H7 (cell line): ENCODE results near the gene ZNF460. TPM values are rescaled to one million over a fixed set of nuclear protein-coding genes. Genes with fewer than 3 reads are reported as not detected.
"Not testable (repeated sequence)": the region's sequence is repeated elsewhere in the genome, so short reads cannot be mapped to it uniquely, and the experiment has no call there.

Experiments
- DNase-seq: peaks from one replicate; pipeline ENCODE4 v3.0.0; 2012
- H3K27me3 ChIP-seq: 2 replicates; pipeline ENCODE4 v1.6.0; 2011; ENCODE audit warnings: mild to moderate bottlenecking, low read length; ENCODE audit not compliant: control insufficient read depth, insufficient read depth
- H3K36me3 ChIP-seq: replicated peaks from 2 replicates; pipeline ENCODE4 v1.5.1; 2011; ENCODE audit warnings: low read length; ENCODE audit not compliant: control insufficient read depth, insufficient read depth
- H3K4me3 ChIP-seq: 2 replicates; pipeline ENCODE4 v1.5.1; 2011; ENCODE audit warnings: low read depth, mild to moderate bottlenecking, control low read depth, low read length, moderate library complexity; ENCODE audit not compliant: insufficient read depth
- total RNA-seq: library from RNA; depleted of rRNA; stranded (reverse); fragments of >200 nt; shearing (Covaris generic); gene quantifications from 2 replicates; pipeline ENCODE4 v1.2.3, GENCODE V29; 2014

Gene ZNF460
- total RNA-seq, 1 experiment from 2014 or later, result 23.7 TPM

DNA sequence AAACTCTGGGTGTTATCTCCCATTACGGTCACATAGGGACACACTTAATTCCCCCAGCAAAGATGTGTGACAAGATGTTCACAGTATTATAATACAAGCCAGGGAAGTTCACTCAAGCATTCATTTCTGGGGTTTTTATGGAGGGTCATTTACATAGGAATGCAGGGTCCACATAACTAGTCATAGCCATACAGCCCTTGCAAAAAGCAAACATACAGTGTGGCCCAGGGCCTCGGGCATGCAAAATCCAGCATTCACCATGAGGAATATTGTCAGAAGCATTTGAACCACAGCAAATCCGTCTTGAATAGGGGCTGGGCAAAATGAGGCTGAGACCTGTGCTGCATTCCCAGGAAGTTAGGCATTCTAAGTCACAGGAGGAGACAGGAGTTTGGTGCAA, 13.0 kb upstream of the ZNF460 start:
- Histone ChIP-seq H3K27me3 (no peaks in the 10 kb centered on the region), H3K4me3 (no peak overlapping the region), H3K36me3 (no peaks in the 10 kb centered on the region)
- no peak for DNase-seq

DNA sequence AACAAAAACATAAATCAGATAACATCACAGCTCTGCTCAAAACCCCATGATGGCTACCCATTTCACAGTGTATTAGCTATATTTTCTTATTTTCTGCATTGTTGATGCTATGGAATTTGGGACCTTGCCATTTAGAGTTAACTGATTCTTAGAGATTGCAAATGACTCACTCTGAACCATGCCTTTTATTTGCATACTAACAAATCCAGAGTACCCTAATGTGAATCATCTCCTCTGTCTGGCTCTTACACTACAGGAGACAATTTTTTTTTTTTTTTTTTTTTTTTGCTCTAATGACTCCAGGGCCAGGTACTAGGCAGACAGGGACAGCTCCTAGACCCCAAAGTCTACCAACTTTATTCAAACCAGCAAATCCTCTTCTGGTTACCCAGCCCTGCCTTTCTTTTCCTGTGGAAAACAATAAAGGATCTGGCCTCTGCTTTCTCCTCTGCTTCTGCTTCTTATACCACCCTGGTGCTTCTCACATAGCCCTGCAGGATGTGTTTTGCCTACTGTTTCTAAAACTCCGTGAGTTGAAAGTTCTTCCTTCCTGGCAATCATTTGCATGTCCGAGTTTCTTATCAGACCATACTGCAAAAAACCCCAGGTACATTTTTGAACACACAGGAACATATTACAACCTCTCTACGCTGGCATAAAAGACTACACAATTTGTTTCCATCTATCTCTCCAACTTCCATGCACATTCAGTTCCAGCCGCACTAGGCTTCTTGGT, 10.6 kb upstream of the ZNF460 start:
- H3K27me3 ChIP-seq, result no peaks in the 10 kb centered on the region
- H3K36me3 ChIP-seq, result no peaks in the 10 kb centered on the region
- no peak for DNase-seq
- no peak overlapping the region for H3K4me3 ChIP-seq

DNA sequence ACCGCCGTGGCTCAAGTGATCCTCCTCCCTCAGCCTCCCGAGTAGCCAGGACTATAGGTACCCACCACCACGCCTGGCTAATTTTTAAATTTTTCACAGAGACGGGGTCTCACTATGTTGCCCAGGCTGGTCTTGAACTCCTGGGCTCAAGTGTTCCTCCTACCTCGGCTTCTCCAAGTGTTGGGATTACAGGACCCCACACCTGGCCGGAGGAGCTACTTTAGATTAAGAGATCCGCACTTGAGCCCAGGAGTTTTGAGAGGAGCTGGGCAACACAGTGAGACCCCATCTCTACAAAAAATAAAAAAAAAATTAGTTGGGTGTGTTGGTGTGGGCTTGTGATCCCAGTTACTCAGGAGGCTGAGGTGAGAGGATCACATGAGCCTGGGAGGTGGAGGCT, 9.0 kb upstream of the ZNF460 start:
- Histone ChIP-seq H3K27me3 (no peaks in the 10 kb centered on the region), H3K4me3 (no peak overlapping the region), H3K36me3 (no peaks in the 10 kb centered on the region)
- no peak for DNase-seq

DNA sequence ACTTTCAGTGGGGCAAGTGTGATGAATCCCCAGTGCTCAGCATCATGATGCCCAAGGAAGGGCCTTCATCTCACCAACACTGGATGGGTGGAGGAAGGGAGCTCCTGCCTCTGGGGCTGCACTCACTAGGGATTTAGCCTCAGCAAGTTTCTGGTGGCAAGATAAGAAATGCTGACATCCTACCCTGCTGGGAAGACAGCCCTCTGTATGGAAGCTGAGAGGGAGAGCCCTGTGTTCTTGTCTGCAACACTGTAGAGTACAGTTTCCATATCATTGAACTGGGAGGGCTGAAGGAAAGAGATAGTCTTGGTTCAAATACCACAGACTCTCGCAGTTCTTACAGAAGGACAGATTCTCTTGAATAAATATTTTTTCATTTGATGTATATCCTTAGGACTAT, 7.3 kb upstream of the ZNF460 start:
- Histone ChIP-seq H3K36me3 (no peaks in the 10 kb centered on the region), H3K4me3 (no peak overlapping the region), H3K27me3 (no peaks in the 10 kb centered on the region)
- DNase-seq, result no peak

DNA sequence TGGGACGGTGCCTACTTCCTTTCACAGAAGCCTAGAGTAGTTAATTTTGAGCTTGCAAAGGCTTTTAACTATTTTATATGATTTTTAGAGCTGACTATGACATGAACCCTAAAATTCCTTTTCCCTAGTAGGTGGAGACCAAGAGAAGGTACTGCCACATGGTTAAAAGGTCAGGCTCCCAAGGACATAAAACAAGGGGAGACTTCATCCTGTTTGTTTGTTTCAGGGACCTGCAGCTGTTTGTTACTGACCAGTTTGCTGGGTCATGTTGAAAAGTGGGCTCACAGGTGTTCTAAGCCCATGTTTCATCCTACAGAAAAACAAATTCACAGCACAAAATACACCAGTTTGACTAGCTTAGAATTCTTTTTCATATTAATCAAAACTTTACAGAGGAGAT, 3.9 kb upstream of the ZNF460 start:
- no peak for DNase-seq
- Histone ChIP-seq H3K4me3 (no peak overlapping the region), H3K36me3 (no peaks in the 10 kb centered on the region), H3K27me3 (no peaks in the 10 kb centered on the region)

DNA sequence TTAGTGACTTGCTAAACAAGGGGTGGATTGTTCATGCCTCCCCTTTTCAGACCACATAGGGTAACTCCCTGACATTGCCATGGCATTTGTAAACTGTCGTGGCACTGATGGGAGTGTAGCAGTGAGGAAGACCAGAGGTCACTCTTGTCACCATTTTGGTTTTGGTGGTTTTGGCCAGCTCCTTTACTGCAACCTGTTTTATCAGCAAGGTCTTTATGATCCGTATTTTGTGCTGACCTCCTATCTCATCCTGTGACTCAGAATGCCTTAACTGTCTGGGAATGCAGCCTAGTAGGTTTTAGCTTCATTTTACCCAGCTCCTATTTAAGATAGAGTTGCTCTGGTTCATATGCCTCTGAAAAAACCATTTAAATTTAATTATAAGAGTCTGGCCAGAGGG, 1.8 kb upstream of the ZNF460 start:
- DNase-seq, result not testable (repeated sequence)

DNA sequence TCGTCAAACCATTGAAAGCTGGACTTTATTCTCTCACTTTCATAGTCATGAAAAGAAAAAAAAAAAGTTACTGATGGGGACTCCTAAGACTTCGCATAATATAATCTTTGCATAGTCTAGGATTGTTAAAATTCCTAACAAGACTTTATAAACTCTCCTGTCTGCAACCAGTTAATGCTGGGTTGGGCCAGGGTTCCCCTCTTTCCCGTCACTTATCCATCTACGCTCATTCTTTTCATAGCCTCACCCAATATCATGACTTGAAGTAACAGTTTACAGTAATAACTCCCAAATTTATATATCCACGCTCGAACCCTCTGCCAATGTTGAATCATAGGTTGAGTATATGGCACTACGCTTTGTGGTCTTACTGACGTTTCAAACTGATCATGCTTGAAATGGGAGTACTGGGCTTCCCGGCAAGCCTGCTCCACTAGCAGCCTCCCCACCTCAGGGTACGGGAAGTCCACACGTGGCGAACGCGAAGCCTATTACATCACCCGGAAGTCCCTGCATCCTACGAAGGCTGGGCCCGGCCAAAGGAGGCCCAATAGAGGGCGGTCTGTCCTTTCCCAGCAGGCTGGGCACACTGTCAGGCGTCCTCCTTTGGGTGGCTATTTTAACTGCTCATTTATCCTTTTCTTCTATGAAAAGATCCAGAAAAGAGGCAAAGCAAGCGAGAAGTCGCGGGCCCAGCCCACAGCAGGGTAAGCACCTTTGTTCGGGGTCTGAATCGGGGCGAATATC, 694 bp upstream of the ZNF460 start:
- Histone ChIP-seq H3K27me3 (no peaks in the 10 kb centered on the region), H3K4me3 (peak overlapping the region; percentile 94), H3K36me3 (peaks cover 8% of the 10 kb centered on the region)
- peak; percentile 90 for DNase-seq

More for the DNA sequence above, 1.8 kb upstream of the ZNF460 start:
- H3K36me3 ChIP-seq, H3K27me3 ChIP-seq, H3K4me3 ChIP-seq: not testable (repeated sequence)

DNA sequence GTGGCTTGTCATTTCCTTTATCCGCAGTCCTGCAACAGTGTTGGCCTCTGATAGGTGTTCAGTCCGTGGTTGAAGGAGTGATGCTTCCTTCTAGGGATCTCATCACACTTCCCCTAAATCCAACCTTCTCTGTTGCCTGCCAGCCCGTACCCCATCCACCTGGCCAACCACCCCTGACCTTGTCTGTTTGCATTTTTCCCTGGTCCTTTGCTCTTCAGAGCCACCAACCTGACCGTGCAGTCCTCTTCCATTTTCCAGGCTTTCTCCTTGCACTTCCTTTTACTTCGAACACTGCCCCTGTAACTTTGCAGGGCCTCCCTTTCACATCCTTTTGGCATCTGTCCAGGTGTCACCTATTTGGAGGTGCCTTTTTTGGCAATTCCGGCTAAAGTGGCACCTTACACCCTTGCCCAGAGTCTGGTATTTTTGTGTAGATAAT, 696 bp downstream of the ZNF460 start:
- Histone ChIP-seq H3K27me3 (no peaks in the 10 kb centered on the region), H3K36me3 (peaks cover 15% of the 10 kb centered on the region), H3K4me3 (peak overlapping the region; percentile 94)
- no peak for DNase-seq

DNA sequence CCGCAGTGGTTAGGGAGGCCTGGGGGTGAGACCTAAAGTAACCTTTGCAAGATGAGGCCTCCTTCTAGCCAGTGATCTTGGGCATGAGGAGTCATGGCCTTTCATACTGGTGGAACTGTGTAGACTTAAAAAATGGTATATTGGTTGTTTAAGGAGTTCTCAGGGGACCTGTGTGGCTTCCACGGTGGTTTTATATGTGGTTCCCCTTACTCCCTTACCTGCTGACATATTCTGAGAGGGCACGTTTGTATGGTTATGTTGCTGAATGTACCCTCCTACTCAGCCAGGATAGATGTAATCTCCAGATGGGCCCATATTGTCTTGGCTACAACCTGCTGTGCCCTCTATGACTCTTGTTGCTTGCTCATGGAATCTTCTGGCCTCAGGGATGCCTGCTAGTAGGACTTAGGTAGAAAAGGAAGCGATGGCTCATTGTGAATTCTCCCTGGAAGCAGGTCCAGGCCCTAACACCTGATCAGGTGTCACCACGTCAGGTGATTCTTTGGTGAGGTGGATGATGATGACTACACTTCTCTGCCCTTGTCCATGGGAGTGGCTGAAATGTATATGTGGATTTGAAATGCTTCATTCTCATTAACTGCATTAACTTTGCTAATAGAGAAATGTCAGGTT, 1.8 kb downstream of the ZNF460 start:
- DNase-seq, result no peak
- Histone ChIP-seq H3K4me3 (no peak overlapping the region), H3K36me3 (peaks cover 19% of the 10 kb centered on the region)

DNA sequence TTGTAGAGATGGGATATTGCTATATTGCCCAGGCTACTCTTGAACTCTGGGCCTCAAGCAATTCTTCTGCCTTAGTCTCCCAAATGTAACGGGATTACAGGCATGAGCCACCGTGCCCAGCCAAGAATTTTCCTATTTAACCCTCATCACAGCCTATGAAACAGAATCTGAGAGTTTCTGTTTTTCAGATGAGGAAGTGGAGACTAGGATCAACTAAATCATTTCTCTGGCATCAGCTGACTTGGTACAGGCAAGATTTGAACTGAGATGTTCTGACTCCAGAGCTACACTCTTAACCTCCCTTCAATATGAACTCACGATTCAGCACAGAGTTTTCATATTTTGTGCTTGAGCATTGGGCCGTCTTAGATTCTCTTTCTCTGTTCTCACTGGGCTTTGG, 8.1 kb downstream of the ZNF460 start:
- H3K27me3 ChIP-seq, result no peaks in the 10 kb centered on the region
- no peak overlapping the region for H3K4me3 ChIP-seq
- H3K36me3 ChIP-seq, result peaks cover 52% of the 10 kb centered on the region
- DNase-seq, result no peak

More for the DNA sequence above, 1.8 kb downstream of the ZNF460 start:
- no peaks in the 10 kb centered on the region for H3K27me3 ChIP-seq

DNA sequence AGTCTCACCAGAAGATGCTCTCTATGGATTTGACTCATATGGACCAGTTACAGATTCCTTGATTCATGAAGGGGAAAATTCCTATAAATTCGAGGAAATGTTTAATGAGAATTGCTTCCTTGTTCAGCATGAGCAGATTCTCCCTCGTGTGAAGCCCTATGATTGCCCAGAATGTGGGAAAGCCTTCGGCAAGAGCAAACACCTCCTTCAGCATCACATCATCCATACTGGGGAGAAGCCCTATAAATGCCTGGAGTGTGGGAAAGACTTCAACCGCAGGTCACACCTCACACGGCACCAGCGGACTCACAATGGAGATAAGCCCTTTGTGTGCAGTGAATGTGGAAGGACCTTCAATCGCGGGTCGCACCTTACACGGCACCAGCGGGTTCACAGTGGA, 10.7 kb downstream of the ZNF460 start:
- H3K27me3 ChIP-seq, result no peaks in the 10 kb centered on the region
- H3K36me3 ChIP-seq, result peaks cover 37% of the 10 kb centered on the region
- H3K4me3 ChIP-seq, result no peak overlapping the region
- no peak for DNase-seq

DNA sequence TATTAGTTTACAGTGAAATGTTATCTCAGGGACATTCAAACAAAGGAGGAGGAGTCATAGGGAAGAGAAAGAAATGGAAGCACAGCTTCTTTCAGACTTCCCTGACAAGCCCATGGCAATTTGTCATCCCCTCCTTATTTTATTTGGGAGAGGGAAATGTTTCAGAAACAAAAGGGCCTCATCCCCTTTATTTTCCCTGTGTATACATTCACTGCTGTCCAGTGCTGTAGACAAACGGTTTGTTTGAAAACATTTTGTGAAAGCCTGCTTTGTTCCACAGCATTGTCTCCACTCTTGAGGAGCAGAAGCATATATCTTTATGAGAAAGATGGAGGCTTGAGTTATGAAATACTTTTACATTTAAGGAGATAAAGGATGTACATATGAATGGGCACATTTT, 12.3 kb downstream of the ZNF460 start:
- Histone ChIP-seq H3K4me3 (no peak overlapping the region), H3K27me3 (no peaks in the 10 kb centered on the region), H3K36me3 (peaks cover 30% of the 10 kb centered on the region)
- no peak for DNase-seq

DNA sequence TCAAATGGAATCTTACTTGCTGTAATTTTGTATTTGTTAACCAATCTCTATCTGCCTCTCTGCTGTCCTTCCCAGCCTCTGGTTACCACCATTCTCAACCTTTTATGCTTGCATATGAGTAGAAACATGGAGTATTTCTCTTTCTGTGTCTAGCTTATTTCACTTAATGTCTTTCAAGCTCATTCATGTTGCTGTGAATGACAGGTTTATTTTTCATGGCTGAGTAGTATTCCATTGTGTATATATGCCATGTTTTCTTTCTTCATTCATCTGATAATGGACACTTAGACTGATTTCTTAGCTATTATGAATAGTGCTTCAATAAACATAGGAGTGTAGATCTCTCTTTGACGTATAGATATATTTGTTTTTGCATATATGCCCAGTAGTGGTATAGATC, 13.4 kb downstream of the ZNF460 start:
- no peaks in the 10 kb centered on the region for H3K27me3 ChIP-seq
- H3K36me3 ChIP-seq, result peaks cover 22% of the 10 kb centered on the region
- H3K4me3 ChIP-seq, result no peak overlapping the region
- no peak for DNase-seq

DNA sequence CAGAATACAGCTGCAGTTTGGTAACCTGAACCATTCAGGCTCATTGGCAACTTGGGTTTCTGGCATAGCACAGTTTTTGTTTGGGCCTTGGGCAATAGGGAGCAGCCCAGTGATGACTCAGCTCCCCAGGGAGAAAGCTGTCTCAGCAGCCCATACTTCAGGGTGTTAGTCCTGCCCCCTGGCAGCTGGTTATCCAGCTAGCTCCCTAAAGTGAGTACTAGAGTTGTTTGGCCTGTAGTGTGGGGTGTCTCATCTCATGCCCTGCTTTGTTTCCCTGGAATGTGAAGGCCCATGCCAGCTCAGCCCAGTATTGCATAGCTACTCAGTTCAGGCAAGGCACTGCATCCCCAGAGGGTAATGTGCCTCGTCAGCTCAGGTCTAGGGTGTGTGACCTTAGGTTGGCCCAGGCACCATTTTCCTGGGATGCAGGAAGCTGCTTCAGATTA, 21.8 kb downstream of the ZNF460 start:
- DNase-seq, result no peak
- H3K4me3 ChIP-seq, result no peak overlapping the region
- no peaks in the 10 kb centered on the region; the same call in 1 of the 2 replicates for H3K36me3 ChIP-seq
- H3K27me3 ChIP-seq, result no peaks in the 10 kb centered on the region
